ENCODE measurements around the gene ZDHHC19.

- no peak for TF ChIP-seq CTCF (conservative IDR thresholded peaks at IDR 0.05; ENCODE audit: low read depth in 2 of 2)
- TF ChIP-seq EZH2 (IDR thresholded peaks at IDR 0.05; ENCODE audit: low read depth, unreplicated experiment): no peak
- TF ChIP-seq EZH2phosphoT487 (IDR thresholded peaks at IDR 0.05; ENCODE audit: unreplicated experiment): no peak
- TF ChIP-seq ETS1 (IDR thresholded peaks at IDR 0.05): no peak
- no peak for TF ChIP-seq ZNF331 (CRISPR knock-in tag; IDR thresholded peaks at IDR 0.05; ENCODE audit: low read depth)
Observed at GRCh38 chr3:196214783-196215441, 3.7 kb upstream of the ZDHHC19 start.
